GM23338 (cell line): Measurements from ENCODE around the gene SS18. TPM values are rescaled to one million over a fixed set of nuclear protein-coding genes. Genes with fewer than 3 reads are reported as not detected.

Experiments used
- ATAC-seq: fragments of 200-7000 bp; cut with Tn5 transposase; 3 replicates; pipeline ENCODE4 v1.9.1; 2020
- DNase-seq: peaks from one replicate; pipeline ENCODE4 v3.0.0-alpha.2; 2015; ENCODE audit warnings: low spot score
- H2AFZ ChIP-seq: fragments of 200-600 bp; sonication (generic); 2 replicates; pipeline ENCODE4 v1.8.0; 2016; ENCODE audit warnings: antibody characterized with exemption, mild to moderate bottlenecking, moderate library complexity
- H3F3A ChIP-seq: fragments of 200-600 bp; sonication (generic); replicated peaks from 2 replicates; pipeline ENCODE4 v1.8.0; 2017; ENCODE audit warnings: antibody characterized with exemption, mixed run types, low read depth
- H3K27ac ChIP-seq: fragments of 200-600 bp; sonication (generic); 2 replicates; pipeline ENCODE4 v1.6.1; 2016; ENCODE audit warnings: low read depth
- H3K27me3 ChIP-seq: fragments of 200-600 bp; sonication (generic); 2 replicates; pipeline ENCODE4 v1.8.0; 2016; ENCODE audit warnings: mild to moderate bottlenecking, mixed run types, moderate library complexity; ENCODE audit not compliant: insufficient read depth
- H3K36me3 ChIP-seq: fragments of 200-600 bp; sonication (generic); 2 replicates; pipeline ENCODE4 v1.8.0; 2016; ENCODE audit warnings: mild to moderate bottlenecking; ENCODE audit not compliant: insufficient read depth
- H3K4me1 ChIP-seq: fragments of 200-600 bp; sonication (generic); 2 replicates; pipeline ENCODE4 v1.8.0; 2016; ENCODE audit warnings: mild to moderate bottlenecking, moderate library complexity; ENCODE audit not compliant: insufficient read depth
- H3K4me2 ChIP-seq: fragments of 200-600 bp; sonication (generic); 2 replicates; pipeline ENCODE4 v1.7.1; 2017; ENCODE audit warnings: mixed run types
- H3K4me3 ChIP-seq: fragments of 200-600 bp; sonication (generic); 2 replicates; pipeline ENCODE4 v1.6.1; 2016; ENCODE audit warnings: mixed run types
- H3K79me2 ChIP-seq: fragments of 200-600 bp; sonication (generic); replicated peaks from 2 replicates; pipeline ENCODE4 v1.8.0; 2017; ENCODE audit warnings: mild to moderate bottlenecking; ENCODE audit not compliant: insufficient read depth
- H3K9me2 ChIP-seq: fragments of 200-600 bp; sonication (generic); 2 replicates; pipeline ENCODE4 v1.8.0; 2017; ENCODE audit not compliant: insufficient read depth
- H4K20me1 ChIP-seq: fragments of 200-600 bp; sonication (generic); replicated peaks from 2 replicates; pipeline ENCODE4 v1.8.0; 2017; ENCODE audit warnings: mild to moderate bottlenecking; ENCODE audit not compliant: insufficient read depth
- H3K27ac Mint-ChIP-seq: 2 replicates; pipeline ENCODE4 v1.8.0; 2020; ENCODE audit warnings: inconsistent platforms, mild to moderate bottlenecking, moderate library complexity, mixed read lengths
- H3K27me3 Mint-ChIP-seq: 3 replicates; pipeline ENCODE4 v1.8.0; 2022; ENCODE audit warnings: low read depth, mild to moderate bottlenecking, moderate library complexity, mixed read lengths, inconsistent platforms; ENCODE audit not compliant: insufficient read depth, poor library complexity
- H3K36me3 Mint-ChIP-seq: 3 replicates; pipeline ENCODE4 v1.8.0; 2021; ENCODE audit warnings: low read depth, mild to moderate bottlenecking, inconsistent platforms, moderate library complexity, mixed read lengths
- H3K4me1 Mint-ChIP-seq: 3 replicates; pipeline ENCODE4 v1.8.0; 2020; ENCODE audit warnings: mild to moderate bottlenecking, inconsistent platforms, mixed read lengths
- H3K4me3 Mint-ChIP-seq: 3 replicates; pipeline ENCODE4 v1.8.0; 2021; ENCODE audit warnings: moderate library complexity, mild to moderate bottlenecking, inconsistent platforms, mixed read lengths
- H3K9me3 Mint-ChIP-seq: 3 replicates; pipeline ENCODE4 v1.8.0; 2020; ENCODE audit warnings: moderate library complexity, mild to moderate bottlenecking, inconsistent platforms, mixed read lengths
- CREB1 ChIP-seq: fragments of 250-450 bp; sonication (Bioruptor Pico); IDR thresholded peaks from 2 replicates; pipeline ENCODE4 v1.5.0; 2020; ENCODE audit warnings: low read depth, mild to moderate bottlenecking, moderate library complexity
- EZH2 ChIP-seq: fragments of 200-600 bp; sonication (generic); IDR thresholded peaks from one replicate; pipeline ENCODE4 v1.8.0; 2017; ENCODE audit warnings: antibody characterized with exemption, mild to moderate bottlenecking, low read depth; ENCODE audit not compliant: unreplicated experiment
- EZH2phosphoT487 ChIP-seq: fragments of 200-600 bp; sonication (generic); IDR thresholded peaks from one replicate; pipeline ENCODE4 v1.8.1; 2018; ENCODE audit warnings: antibody characterized with exemption; ENCODE audit not compliant: unreplicated experiment
- JUNB ChIP-seq: IDR thresholded peaks from one replicate; pipeline ENCODE4 v1.6.1; 2016; ENCODE audit warnings: antibody characterized with exemption; ENCODE audit not compliant: unreplicated experiment
- NANOG ChIP-seq: IDR thresholded peaks from 2 replicates; pipeline ENCODE4 v1.6.1; 2016; ENCODE audit warnings: antibody characterized with exemption, borderline replicate concordance
- POLR2AphosphoS5 ChIP-seq: IDR thresholded peaks from 2 replicates; pipeline ENCODE4 v1.6.1; 2016; ENCODE audit warnings: antibody characterized with exemption, low read depth
- STAT1 ChIP-seq: IDR thresholded peaks from one replicate; pipeline ENCODE4 v1.6.1; 2016; ENCODE audit warnings: antibody characterized with exemption; ENCODE audit not compliant: unreplicated experiment
- ZNF114 ChIP-seq: fragments of 250-450 bp; sonication (Bioruptor Pico); IDR thresholded peaks from 2 replicates; pipeline ENCODE4 v1.5.0; 2020; ENCODE audit warnings: mild to moderate bottlenecking, moderate library complexity
- ZNF331 ChIP-seq: fragments of 250-450 bp; sonication (Bioruptor Pico); IDR thresholded peaks from 2 replicates; pipeline ENCODE4 v1.5.0; 2020; ENCODE audit warnings: low read depth, mild to moderate bottlenecking, moderate library complexity
- polyA plus RNA-seq: library from polyadenylated mRNA; unstranded; fragments of >200 nt; fragmentation: Nextera tagmentation; extraction: Ambion mirVana; gene quantifications from 2 replicates; pipeline ENCODE4 v1.2.1, GENCODE V29; 2016
- total RNA-seq: library from RNA; depleted of rRNA; stranded (reverse); fragments of >200 nt; shearing (Covaris generic); gene quantifications from 2 replicates; pipeline ENCODE4 v1.2.3, GENCODE V29; 2014
- TF ChIP-seq, protein P1 (sequence below): IDR thresholded peaks from one replicate; pipeline ENCODE4 v1.6.1; 2018; ENCODE audit warnings: antibody characterized with exemption; ENCODE audit not compliant: unreplicated experiment
- TF ChIP-seq, protein P2 (sequence below): fragments of 250-450 bp; sonication (Bioruptor Pico); IDR thresholded peaks from 2 replicates; pipeline ENCODE4 v1.5.0; 2020; ENCODE audit warnings: mild to moderate bottlenecking, moderate library complexity
- TF ChIP-seq, protein P3 (sequence below): IDR thresholded peaks from 2 replicates; pipeline ENCODE4 v1.6.1; 2016; ENCODE audit warnings: antibody characterized with exemption
- TF ChIP-seq, protein P4 (sequence below), 2 experiments: fragments of 200-600 bp in 1 of 2; sonication (generic) in 1 of 2; conservative IDR thresholded peaks; 2 replicates each; pipeline versions ENCODE4 v1.5.1 to v1.6.1; 2016 to 2017; ENCODE audit warnings: antibody characterized with exemption in 2 of 2, low read depth in 2 of 2, mild to moderate bottlenecking in 2 of 2, moderate library complexity in 1 of 2

Gene SS18
- total and polyA plus RNA-seq, 2 experiments from 2014 or later = 41.3 to 148 TPM

DNA sequence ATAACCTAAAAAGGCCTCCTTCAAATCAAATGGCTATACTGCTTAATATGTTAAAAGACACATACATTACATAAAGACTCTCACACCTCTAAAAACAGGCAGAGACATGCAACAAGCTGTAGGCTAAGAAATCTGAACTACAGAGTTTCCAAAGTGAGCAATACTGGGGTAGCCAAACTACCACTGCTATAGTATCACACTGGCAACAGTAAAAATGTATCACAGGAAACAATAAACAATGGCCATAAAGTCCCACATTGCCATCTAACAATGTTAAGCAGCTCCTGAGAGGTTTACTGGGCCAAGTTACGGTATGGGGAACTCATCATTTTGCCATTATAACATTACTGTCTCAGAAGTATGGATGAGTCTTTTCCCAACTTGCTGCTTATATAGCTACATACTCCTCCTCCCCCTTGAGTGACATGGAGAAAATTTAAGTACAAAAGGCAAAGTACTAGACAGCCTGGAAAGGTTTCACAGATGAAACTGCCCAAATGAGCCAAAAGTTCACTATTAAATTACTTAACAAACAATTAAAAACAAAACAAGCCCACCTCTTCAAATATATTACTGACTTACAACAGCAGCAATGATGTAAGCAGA lies 50.3 kb downstream of the SS18 start:
- H3K4me2 ChIP-seq = no peak overlapping the region
- no peaks in the 10 kb centered on the region for H3K36me3 ChIP-seq
- DNase-seq = no peak

More for the DNA sequence above, 50.3 kb downstream of the SS18 start:
- TF ChIP-seq, protein P1, sequence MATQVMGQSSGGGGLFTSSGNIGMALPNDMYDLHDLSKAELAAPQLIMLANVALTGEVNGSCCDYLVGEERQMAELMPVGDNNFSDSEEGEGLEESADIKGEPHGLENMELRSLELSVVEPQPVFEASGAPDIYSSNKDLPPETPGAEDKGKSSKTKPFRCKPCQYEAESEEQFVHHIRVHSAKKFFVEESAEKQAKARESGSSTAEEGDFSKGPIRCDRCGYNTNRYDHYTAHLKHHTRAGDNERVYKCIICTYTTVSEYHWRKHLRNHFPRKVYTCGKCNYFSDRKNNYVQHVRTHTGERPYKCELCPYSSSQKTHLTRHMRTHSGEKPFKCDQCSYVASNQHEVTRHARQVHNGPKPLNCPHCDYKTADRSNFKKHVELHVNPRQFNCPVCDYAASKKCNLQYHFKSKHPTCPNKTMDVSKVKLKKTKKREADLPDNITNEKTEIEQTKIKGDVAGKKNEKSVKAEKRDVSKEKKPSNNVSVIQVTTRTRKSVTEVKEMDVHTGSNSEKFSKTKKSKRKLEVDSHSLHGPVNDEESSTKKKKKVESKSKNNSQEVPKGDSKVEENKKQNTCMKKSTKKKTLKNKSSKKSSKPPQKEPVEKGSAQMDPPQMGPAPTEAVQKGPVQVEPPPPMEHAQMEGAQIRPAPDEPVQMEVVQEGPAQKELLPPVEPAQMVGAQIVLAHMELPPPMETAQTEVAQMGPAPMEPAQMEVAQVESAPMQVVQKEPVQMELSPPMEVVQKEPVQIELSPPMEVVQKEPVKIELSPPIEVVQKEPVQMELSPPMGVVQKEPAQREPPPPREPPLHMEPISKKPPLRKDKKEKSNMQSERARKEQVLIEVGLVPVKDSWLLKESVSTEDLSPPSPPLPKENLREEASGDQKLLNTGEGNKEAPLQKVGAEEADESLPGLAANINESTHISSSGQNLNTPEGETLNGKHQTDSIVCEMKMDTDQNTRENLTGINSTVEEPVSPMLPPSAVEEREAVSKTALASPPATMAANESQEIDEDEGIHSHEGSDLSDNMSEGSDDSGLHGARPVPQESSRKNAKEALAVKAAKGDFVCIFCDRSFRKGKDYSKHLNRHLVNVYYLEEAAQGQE = no peak
- TF ChIP-seq JUNB (no peak), EZH2phosphoT487 (no peak), EZH2 (no peak), CREB1 (CRISPR knock-in tag) (no peak), ZNF331 (no peak), STAT1 (no peak), NANOG (no peak), ZNF114 (CRISPR knock-in tag) (no peak), POLR2AphosphoS5 (no peak)
- TF ChIP-seq, protein P2, sequence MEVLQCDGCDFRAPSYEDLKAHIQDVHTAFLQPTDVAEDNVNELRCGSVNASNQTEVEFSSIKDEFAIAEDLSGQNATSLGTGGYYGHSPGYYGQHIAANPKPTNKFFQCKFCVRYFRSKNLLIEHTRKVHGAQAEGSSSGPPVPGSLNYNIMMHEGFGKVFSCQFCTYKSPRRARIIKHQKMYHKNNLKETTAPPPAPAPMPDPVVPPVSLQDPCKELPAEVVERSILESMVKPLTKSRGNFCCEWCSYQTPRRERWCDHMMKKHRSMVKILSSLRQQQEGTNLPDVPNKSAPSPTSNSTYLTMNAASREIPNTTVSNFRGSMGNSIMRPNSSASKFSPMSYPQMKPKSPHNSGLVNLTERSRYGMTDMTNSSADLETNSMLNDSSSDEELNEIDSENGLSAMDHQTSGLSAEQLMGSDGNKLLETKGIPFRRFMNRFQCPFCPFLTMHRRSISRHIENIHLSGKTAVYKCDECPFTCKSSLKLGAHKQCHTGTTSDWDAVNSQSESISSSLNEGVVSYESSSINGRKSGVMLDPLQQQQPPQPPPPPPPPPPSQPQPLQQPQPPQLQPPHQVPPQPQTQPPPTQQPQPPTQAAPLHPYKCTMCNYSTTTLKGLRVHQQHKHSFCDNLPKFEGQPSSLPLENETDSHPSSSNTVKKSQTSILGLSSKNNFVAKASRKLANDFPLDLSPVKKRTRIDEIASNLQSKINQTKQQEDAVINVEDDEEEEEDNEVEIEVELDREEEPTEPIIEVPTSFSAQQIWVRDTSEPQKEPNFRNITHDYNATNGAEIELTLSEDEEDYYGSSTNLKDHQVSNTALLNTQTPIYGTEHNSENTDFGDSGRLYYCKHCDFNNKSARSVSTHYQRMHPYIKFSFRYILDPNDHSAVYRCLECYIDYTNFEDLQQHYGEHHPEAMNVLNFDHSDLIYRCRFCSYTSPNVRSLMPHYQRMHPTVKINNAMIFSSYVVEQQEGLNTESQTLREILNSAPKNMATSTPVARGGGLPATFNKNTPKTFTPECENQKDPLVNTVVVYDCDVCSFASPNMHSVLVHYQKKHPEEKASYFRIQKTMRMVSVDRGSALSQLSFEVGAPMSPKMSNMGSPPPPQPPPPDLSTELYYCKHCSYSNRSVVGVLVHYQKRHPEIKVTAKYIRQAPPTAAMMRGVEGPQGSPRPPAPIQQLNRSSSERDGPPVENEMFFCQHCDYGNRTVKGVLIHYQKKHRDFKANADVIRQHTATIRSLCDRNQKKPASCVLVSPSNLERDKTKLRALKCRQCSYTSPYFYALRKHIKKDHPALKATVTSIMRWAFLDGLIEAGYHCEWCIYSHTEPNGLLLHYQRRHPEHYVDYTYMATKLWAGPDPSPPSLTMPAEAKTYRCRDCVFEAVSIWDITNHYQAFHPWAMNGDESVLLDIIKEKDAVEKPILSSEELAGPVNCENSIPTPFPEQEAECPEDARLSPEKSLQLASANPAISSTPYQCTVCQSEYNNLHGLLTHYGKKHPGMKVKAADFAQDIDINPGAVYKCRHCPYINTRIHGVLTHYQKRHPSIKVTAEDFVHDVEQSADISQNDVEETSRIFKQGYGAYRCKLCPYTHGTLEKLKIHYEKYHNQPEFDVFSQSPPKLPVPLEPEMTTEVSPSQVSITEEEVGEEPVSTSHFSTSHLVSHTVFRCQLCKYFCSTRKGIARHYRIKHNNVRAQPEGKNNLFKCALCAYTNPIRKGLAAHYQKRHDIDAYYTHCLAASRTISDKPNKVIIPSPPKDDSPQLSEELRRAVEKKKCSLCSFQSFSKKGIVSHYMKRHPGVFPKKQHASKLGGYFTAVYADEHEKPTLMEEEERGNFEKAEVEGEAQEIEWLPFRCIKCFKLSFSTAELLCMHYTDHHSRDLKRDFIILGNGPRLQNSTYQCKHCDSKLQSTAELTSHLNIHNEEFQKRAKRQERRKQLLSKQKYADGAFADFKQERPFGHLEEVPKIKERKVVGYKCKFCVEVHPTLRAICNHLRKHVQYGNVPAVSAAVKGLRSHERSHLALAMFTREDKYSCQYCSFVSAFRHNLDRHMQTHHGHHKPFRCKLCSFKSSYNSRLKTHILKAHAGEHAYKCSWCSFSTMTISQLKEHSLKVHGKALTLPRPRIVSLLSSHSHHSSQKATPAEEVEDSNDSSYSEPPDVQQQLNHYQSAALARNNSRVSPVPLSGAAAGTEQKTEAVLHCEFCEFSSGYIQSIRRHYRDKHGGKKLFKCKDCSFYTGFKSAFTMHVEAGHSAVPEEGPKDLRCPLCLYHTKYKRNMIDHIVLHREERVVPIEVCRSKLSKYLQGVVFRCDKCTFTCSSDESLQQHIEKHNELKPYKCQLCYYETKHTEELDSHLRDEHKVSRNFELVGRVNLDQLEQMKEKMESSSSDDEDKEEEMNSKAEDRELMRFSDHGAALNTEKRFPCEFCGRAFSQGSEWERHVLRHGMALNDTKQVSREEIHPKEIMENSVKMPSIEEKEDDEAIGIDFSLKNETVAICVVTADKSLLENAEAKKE (CRISPR knock-in tag) = no peak
- TF ChIP-seq, protein P3, sequence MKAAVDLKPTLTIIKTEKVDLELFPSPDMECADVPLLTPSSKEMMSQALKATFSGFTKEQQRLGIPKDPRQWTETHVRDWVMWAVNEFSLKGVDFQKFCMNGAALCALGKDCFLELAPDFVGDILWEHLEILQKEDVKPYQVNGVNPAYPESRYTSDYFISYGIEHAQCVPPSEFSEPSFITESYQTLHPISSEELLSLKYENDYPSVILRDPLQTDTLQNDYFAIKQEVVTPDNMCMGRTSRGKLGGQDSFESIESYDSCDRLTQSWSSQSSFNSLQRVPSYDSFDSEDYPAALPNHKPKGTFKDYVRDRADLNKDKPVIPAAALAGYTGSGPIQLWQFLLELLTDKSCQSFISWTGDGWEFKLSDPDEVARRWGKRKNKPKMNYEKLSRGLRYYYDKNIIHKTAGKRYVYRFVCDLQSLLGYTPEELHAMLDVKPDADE = no peak
- TF ChIP-seq, protein P4, sequence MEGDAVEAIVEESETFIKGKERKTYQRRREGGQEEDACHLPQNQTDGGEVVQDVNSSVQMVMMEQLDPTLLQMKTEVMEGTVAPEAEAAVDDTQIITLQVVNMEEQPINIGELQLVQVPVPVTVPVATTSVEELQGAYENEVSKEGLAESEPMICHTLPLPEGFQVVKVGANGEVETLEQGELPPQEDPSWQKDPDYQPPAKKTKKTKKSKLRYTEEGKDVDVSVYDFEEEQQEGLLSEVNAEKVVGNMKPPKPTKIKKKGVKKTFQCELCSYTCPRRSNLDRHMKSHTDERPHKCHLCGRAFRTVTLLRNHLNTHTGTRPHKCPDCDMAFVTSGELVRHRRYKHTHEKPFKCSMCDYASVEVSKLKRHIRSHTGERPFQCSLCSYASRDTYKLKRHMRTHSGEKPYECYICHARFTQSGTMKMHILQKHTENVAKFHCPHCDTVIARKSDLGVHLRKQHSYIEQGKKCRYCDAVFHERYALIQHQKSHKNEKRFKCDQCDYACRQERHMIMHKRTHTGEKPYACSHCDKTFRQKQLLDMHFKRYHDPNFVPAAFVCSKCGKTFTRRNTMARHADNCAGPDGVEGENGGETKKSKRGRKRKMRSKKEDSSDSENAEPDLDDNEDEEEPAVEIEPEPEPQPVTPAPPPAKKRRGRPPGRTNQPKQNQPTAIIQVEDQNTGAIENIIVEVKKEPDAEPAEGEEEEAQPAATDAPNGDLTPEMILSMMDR (conservative IDR thresholded peaks at IDR 0.05; ENCODE audit: low read depth in 2 of 2) = no peak
- Mint-ChIP-seq H3K36me3 (peaks cover 10% of the 10 kb centered on the region), H3K4me3 (no peak overlapping the region), H3K4me1 (peaks cover 24% of the 10 kb centered on the region), H3K27me3 (no peaks in the 10 kb centered on the region), H3K9me3 (peaks cover 4% of the 10 kb centered on the region; the same call in 1 of the 3 replicates), H3K27ac (peak overlapping the region; percentile 71)
- Histone ChIP-seq H4K20me1 (no peaks in the 10 kb centered on the region; the same call in 1 of the 2 replicates), H3K79me2 (peaks cover 8% of the 10 kb centered on the region; the same call in 1 of the 2 replicates), H2AFZ (no peak overlapping the region), H3K27ac (0 out of 2 replicates have a peak overlapping the region, but pooled peaks have one; percentile 21), H3K4me3 (no peak overlapping the region), H3K4me1 (peaks cover 18% of the 10 kb centered on the region), H3K9me2 (no peaks in the 10 kb centered on the region), H3K27me3 (no peaks in the 10 kb centered on the region), H3F3A (no peaks in the 10 kb centered on the region)
- ATAC-seq = no peak
